Lower leg skin (tissue), 3 donors: ENCODE data around the gene MAFF.

Source experiments
- CTCF ChIP-seq, 3 donors: fragments of 450-650 bp; IDR thresholded peaks; one replicate each; pipeline ENCODE4 v1.5.1; 2016; ENCODE audit warnings: antibody characterized with exemption in 3 of 3, mild to moderate bottlenecking in 3 of 3, moderate library complexity in 2 of 3
- POLR2A ChIP-seq, 2 donors: fragments of 450-650 bp; IDR thresholded peaks; one replicate each; pipeline ENCODE4 v1.6.1; 2016 to 2017; ENCODE audit warnings: antibody characterized with exemption in 2 of 2, mild to moderate bottlenecking in 1 of 2, moderate library complexity in 1 of 2

- TF ChIP-seq POLR2A (IDR thresholded peaks at IDR 0.05) (no peak), CTCF (IDR thresholded peaks at IDR 0.05) (no peak)
Measured at GRCh38 chr22:38181453-38182200, 20.2 kb upstream of the MAFF start, which contains the start of gene PLA2G6.
